Endothelial cell of umbilical vein (primary cell): ENCODE results near the gene EEFSEC.

Experiments
- EZH2 ChIP-seq: IDR thresholded peaks from 2 replicates; pipeline ENCODE4 v1.6.1; 2012; ENCODE audit warnings: borderline replicate concordance, low read depth, mild to moderate bottlenecking, moderate library complexity, low read length, inconsistent platforms; ENCODE audit not compliant: severe bottlenecking
- FOS ChIP-seq: IDR thresholded peaks from 2 replicates; pipeline ENCODE4 v1.6.1; 2011; ENCODE audit warnings: mild to moderate bottlenecking, low read length, moderate library complexity, borderline replicate concordance; ENCODE audit not compliant: insufficient read depth
- JUN ChIP-seq: IDR thresholded peaks from 2 replicates; pipeline ENCODE4 v1.6.1; 2011; ENCODE audit warnings: borderline replicate concordance, low read depth; ENCODE audit not compliant: insufficient read length, insufficient read depth
- MAX ChIP-seq: IDR thresholded peaks from 2 replicates; pipeline ENCODE4 v1.6.1; 2011; ENCODE audit not compliant: insufficient read depth, insufficient read length
- POLR2A ChIP-seq: IDR thresholded peaks from 2 replicates; pipeline ENCODE4 v1.6.1; 2012; ENCODE audit warnings: low read depth, mild to moderate bottlenecking, control low read depth, low read length
- TF ChIP-seq, protein P1 (sequence below), 2 donors: IDR thresholded peaks; 1 replicate in 1 of 2; 2 replicates in 1 of 2; pipeline ENCODE4 v1.5.1; 2011; ENCODE audit warnings: low read length in 2 of 2, mild to moderate bottlenecking in 2 of 2, moderate library complexity in 2 of 2, control low read depth in 1 of 2, inconsistent platforms in 1 of 2, low read depth in 1 of 2; ENCODE audit not compliant: insufficient read depth in 1 of 2; ENCODE audit errors: extremely low read depth in 1 of 2

DNA sequence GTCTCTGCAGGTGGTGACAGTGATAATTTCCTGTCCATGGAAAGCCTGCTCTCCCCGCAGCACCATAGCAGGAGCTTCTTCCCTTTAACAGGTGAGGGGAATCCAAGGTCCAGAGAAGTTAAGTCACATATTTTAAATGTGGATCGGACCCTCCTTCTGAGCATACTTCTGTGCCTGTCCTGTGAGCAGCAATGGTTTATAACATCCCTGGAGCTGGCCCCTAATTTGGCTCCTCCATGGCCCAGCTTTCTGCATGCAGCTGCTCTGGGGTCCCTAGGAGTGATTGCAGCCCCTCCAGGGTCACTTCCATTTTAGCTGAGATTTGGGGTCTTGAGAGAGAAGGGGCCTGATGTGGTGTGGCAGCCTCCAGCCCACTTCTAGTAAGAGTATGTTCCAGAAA, 127.8 kb downstream of the EEFSEC start:
- no peak for TF ChIP-seq MAX
- TF ChIP-seq, protein P1, sequence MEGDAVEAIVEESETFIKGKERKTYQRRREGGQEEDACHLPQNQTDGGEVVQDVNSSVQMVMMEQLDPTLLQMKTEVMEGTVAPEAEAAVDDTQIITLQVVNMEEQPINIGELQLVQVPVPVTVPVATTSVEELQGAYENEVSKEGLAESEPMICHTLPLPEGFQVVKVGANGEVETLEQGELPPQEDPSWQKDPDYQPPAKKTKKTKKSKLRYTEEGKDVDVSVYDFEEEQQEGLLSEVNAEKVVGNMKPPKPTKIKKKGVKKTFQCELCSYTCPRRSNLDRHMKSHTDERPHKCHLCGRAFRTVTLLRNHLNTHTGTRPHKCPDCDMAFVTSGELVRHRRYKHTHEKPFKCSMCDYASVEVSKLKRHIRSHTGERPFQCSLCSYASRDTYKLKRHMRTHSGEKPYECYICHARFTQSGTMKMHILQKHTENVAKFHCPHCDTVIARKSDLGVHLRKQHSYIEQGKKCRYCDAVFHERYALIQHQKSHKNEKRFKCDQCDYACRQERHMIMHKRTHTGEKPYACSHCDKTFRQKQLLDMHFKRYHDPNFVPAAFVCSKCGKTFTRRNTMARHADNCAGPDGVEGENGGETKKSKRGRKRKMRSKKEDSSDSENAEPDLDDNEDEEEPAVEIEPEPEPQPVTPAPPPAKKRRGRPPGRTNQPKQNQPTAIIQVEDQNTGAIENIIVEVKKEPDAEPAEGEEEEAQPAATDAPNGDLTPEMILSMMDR (IDR thresholded peaks at IDR 0.05; ENCODE audit: extremely low read depth in 1 of 2, insufficient read depth in 1 of 2, low read depth in 1 of 2, low read length in 2 of 2), result no peak
- no peak for TF ChIP-seq POLR2A
- no peak for TF ChIP-seq FOS
- TF ChIP-seq EZH2, result no peak
- TF ChIP-seq JUN, result no peak
